HEK293 (cell line): Measurements from ENCODE around the gene CPM.

Source experiments
- CTCF ChIA-PET: fragments of 350-600 bp; formaldehyde crosslinking; extraction: SDS; loops from one replicate; lab custom pipeline; 2021; ENCODE audit warnings: antibody characterized with exemption; lab: Yijun Ruan, JAX
- POLR2A ChIA-PET: fragments of 300-600 bp; formaldehyde crosslinking; extraction: SDS; loops from one replicate; lab custom pipeline; 2020; ENCODE audit warnings: antibody characterized with exemption, inconsistent platforms; lab: Yijun Ruan, JAX
- H3K27ac ChIP-seq: fragments of 200-500 bp; sonication (Bioruptor generic); 2 replicates; pipeline ENCODE4 v1.5.1; 2014; ENCODE audit warnings: low read depth, low read length, control low read depth, inconsistent platforms; ENCODE audit errors: extremely low read depth
- H3K36me3 ChIP-seq, 2 experiments: fragments of 200-500 bp in 1 of 2; sonication (Bioruptor generic) in 1 of 2; 1 replicate in 1 of 2; 2 replicates in 1 of 2; pipeline ENCODE4 v1.5.1; 2014 to 2017; ENCODE audit warnings: inconsistent platforms in 2 of 2, low read length in 2 of 2; ENCODE audit not compliant: control insufficient read depth in 2 of 2, insufficient read depth in 1 of 2
- H3K4me1 ChIP-seq: fragments of 200-500 bp; sonication (Bioruptor generic); 2 replicates; pipeline ENCODE4 v1.5.1; 2014; ENCODE audit warnings: mild to moderate bottlenecking, low read length, inconsistent platforms; ENCODE audit not compliant: control insufficient read depth, insufficient read depth
- H3K4me3 ChIP-seq: 2 replicates; pipeline ENCODE4 v1.5.1; 2011; ENCODE audit warnings: low read depth, mild to moderate bottlenecking, control low read depth, low read length, moderate library complexity
- H3K9me3 ChIP-seq: fragments of 200-500 bp; sonication (Bioruptor generic); 2 replicates; pipeline ENCODE4 v1.5.1; 2014; ENCODE audit warnings: low read depth, low read length, inconsistent platforms; ENCODE audit not compliant: control insufficient read depth, insufficient read depth
- BCL11A ChIP-seq: fragments of 450-650 bp; formaldehyde crosslinking; IDR thresholded peaks from 2 replicates; pipeline ENCODE4 v1.5.1; 2016; ENCODE audit warnings: low read depth, missing biosample characterization, missing genetic modification characterization
- GLIS1 ChIP-seq: fragments of 450-650 bp; formaldehyde crosslinking; IDR thresholded peaks from 2 replicates; pipeline ENCODE4 v1.5.1; 2016; ENCODE audit warnings: missing biosample characterization, missing genetic modification characterization
- HOXA7 ChIP-seq: sonication (generic); formaldehyde crosslinking; IDR thresholded peaks from 2 replicates; pipeline ENCODE4 v1.8.1; 2022; ENCODE audit warnings: missing genetic modification reagents, borderline replicate concordance
- HOXC10 ChIP-seq: sonication (generic); formaldehyde crosslinking; IDR thresholded peaks from 2 replicates; pipeline ENCODE4 v1.8.1; 2023; ENCODE audit warnings: mild to moderate bottlenecking, missing genetic modification reagents
- IKZF3 ChIP-seq: fragments of 450-650 bp; IDR thresholded peaks from 2 replicates; pipeline ENCODE4 v1.5.0; 2018; ENCODE audit warnings: missing biosample characterization, mild to moderate bottlenecking, missing genetic modification characterization, moderate library complexity
- KLF1 ChIP-seq: fragments of 450-650 bp; formaldehyde crosslinking; IDR thresholded peaks from 2 replicates; pipeline ENCODE4 v1.5.1; 2016; ENCODE audit warnings: missing biosample characterization, missing genetic modification characterization
- KLF16 ChIP-seq: fragments of 450-650 bp; formaldehyde crosslinking; IDR thresholded peaks from 2 replicates; pipeline ENCODE4 v1.5.1; 2017; ENCODE audit warnings: missing biosample characterization, missing genetic modification characterization
- MZF1 ChIP-seq: fragments of 450-650 bp; formaldehyde crosslinking; IDR thresholded peaks from 2 replicates; pipeline ENCODE4 v1.5.1; 2017; ENCODE audit warnings: missing biosample characterization, missing genetic modification characterization, borderline replicate concordance
- TCF7L2 ChIP-seq: IDR thresholded peaks from 2 replicates; pipeline ENCODE4 v1.6.1; 2011; ENCODE audit warnings: low read depth, mild to moderate bottlenecking, inconsistent platforms, low read length, moderate library complexity, borderline replicate concordance
- ZBTB8A ChIP-seq: fragments of 450-650 bp; formaldehyde crosslinking; IDR thresholded peaks from 2 replicates; pipeline ENCODE4 v1.5.1; 2016; ENCODE audit warnings: missing biosample characterization, missing genetic modification characterization
- ZFP69B ChIP-seq: fragments of 450-650 bp; formaldehyde crosslinking; IDR thresholded peaks from 2 replicates; pipeline ENCODE4 v1.5.1; 2016; ENCODE audit warnings: missing biosample characterization, missing genetic modification characterization
- ZNF10 ChIP-seq: fragments of 450-650 bp; formaldehyde crosslinking; IDR thresholded peaks from 2 replicates; pipeline ENCODE4 v1.5.1; 2017; ENCODE audit warnings: missing biosample characterization, missing genetic modification characterization
- ZNF214 ChIP-seq: fragments of 450-650 bp; formaldehyde crosslinking; IDR thresholded peaks from 2 replicates; pipeline ENCODE4 v1.5.1; 2017; ENCODE audit warnings: missing biosample characterization, mild to moderate bottlenecking, missing genetic modification characterization, borderline replicate concordance
- ZNF292 ChIP-seq: fragments of 450-650 bp; formaldehyde crosslinking; IDR thresholded peaks from 2 replicates; pipeline ENCODE4 v1.5.1; 2016; ENCODE audit warnings: low read depth, missing biosample characterization, missing genetic modification characterization, borderline replicate concordance
- ZNF48 ChIP-seq: fragments of 450-650 bp; formaldehyde crosslinking; IDR thresholded peaks from 2 replicates; pipeline ENCODE4 v1.5.1; 2016; ENCODE audit warnings: missing biosample characterization, missing genetic modification characterization
- ZNF514 ChIP-seq: fragments of 450-650 bp; formaldehyde crosslinking; IDR thresholded peaks from 2 replicates; pipeline ENCODE4 v1.5.1; 2016; ENCODE audit warnings: missing biosample characterization, missing genetic modification characterization
- ZNF529 ChIP-seq: fragments of 450-650 bp; formaldehyde crosslinking; IDR thresholded peaks from 2 replicates; pipeline ENCODE4 v1.5.1; 2017; ENCODE audit warnings: missing genetic modification characterization, missing biosample characterization; ENCODE audit not compliant: insufficient replicate concordance
- ZNF621 ChIP-seq: fragments of 450-650 bp; formaldehyde crosslinking; IDR thresholded peaks from 2 replicates; pipeline ENCODE4 v1.5.1; 2017; ENCODE audit warnings: missing biosample characterization, missing genetic modification characterization
- ZNF747 ChIP-seq: fragments of 450-650 bp; formaldehyde crosslinking; IDR thresholded peaks from 2 replicates; pipeline ENCODE4 v1.5.1; 2016; ENCODE audit warnings: missing biosample characterization, missing genetic modification characterization
- ZNF768 ChIP-seq: fragments of 450-650 bp; formaldehyde crosslinking; IDR thresholded peaks from 2 replicates; pipeline ENCODE4 v1.5.1; 2018; ENCODE audit warnings: missing biosample characterization, mild to moderate bottlenecking, missing genetic modification characterization
- TF ChIP-seq, protein P1 (sequence below): fragments of 450-650 bp; IDR thresholded peaks from 2 replicates; pipeline ENCODE4 v1.5.1; 2018; ENCODE audit warnings: missing biosample characterization, mild to moderate bottlenecking, missing genetic modification characterization
- TF ChIP-seq, protein P2 (sequence below): fragments of 450-650 bp; formaldehyde crosslinking; IDR thresholded peaks from 2 replicates; pipeline ENCODE4 v1.5.1; 2016; ENCODE audit warnings: missing biosample characterization, missing genetic modification characterization
- TF ChIP-seq, protein P3 (sequence below): fragments of 450-650 bp; formaldehyde crosslinking; IDR thresholded peaks from 2 replicates; pipeline ENCODE4 v1.5.1; 2016; ENCODE audit warnings: missing biosample characterization, missing genetic modification characterization, low read depth
- TF ChIP-seq, protein P4 (sequence below): fragments of 450-650 bp; formaldehyde crosslinking; IDR thresholded peaks from 2 replicates; pipeline ENCODE4 v1.5.1; 2016; ENCODE audit warnings: missing biosample characterization, missing genetic modification characterization
- TF ChIP-seq, protein P5 (sequence below): fragments of 450-650 bp; formaldehyde crosslinking; IDR thresholded peaks from 2 replicates; pipeline ENCODE4 v1.5.1; 2017; ENCODE audit warnings: missing biosample characterization, missing genetic modification characterization

CPM gene

DNA sequence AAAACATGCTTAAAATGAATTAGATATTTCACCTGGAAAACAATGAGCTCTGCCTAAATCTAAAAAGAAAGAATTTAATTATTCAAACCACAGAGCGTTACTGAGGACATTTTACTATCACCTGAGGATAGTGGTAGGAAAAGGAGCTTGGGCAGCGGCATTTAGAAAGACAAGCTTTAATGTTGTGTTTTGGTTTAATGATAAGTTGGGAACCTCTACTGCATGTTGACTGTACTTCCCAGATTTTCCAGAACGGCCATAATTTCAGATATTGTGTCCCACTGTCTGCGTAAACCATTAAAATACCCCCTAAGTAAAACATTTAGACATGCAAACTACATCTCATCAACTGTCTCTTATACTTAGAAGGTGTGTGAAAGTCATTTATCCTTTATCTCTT lies 55.4 kb downstream of the CPM start (continued):
- no peak for TF ChIP-seq ZNF214 (tag by site-specific recombination)
- no peak for TF ChIP-seq ZFP69B
- TF ChIP-seq, protein P1, sequence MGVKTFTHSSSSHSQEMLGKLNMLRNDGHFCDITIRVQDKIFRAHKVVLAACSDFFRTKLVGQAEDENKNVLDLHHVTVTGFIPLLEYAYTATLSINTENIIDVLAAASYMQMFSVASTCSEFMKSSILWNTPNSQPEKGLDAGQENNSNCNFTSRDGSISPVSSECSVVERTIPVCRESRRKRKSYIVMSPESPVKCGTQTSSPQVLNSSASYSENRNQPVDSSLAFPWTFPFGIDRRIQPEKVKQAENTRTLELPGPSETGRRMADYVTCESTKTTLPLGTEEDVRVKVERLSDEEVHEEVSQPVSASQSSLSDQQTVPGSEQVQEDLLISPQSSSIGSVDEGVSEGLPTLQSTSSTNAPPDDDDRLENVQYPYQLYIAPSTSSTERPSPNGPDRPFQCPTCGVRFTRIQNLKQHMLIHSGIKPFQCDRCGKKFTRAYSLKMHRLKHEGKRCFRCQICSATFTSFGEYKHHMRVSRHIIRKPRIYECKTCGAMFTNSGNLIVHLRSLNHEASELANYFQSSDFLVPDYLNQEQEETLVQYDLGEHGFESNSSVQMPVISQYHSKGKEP (tag by site-specific recombination), result no peak
- TF ChIP-seq, all 188 proteins: peak for 0

DNA sequence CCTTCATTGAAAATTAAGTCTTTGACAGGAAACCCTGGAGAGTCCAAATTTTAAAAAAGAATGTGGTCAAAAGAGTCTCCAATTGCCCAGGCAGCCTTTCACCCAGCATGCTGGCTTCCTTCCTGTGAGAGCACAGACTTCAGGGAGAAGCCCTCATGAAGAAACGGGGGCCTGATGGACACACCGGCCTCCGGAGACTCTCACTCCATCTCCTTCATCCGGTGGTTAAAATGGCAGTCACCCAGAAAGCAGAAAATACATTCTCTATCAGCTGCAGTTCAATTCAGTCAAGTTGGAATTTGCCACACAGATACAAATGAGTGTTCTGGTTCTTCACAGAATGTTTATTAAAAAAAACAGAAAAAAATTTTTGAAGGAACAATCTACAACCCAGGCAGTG lies 56.5 kb downstream of the CPM start:
- POLR2A ChIA-PET, result no interaction called here
- TF ChIP-seq ZNF48 (no peak), ZBTB8A (no peak), BCL11A (tag by site-specific recombination) (no peak), HOXA7 (CRISPR knock-in tag) (no peak), ZNF514 (tag by site-specific recombination) (no peak), KLF1 (tag by site-specific recombination) (no peak), HOXC10 (no peak), IKZF3 (tag by site-specific recombination) (no peak), ZNF621 (tag by site-specific recombination) (no peak), ZNF747 (tag by site-specific recombination) (no peak)
- TF ChIP-seq, protein P2, sequence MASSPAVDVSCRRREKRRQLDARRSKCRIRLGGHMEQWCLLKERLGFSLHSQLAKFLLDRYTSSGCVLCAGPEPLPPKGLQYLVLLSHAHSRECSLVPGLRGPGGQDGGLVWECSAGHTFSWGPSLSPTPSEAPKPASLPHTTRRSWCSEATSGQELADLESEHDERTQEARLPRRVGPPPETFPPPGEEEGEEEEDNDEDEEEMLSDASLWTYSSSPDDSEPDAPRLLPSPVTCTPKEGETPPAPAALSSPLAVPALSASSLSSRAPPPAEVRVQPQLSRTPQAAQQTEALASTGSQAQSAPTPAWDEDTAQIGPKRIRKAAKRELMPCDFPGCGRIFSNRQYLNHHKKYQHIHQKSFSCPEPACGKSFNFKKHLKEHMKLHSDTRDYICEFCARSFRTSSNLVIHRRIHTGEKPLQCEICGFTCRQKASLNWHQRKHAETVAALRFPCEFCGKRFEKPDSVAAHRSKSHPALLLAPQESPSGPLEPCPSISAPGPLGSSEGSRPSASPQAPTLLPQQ (tag by site-specific recombination), result no peak
- TF ChIP-seq, protein P3, sequence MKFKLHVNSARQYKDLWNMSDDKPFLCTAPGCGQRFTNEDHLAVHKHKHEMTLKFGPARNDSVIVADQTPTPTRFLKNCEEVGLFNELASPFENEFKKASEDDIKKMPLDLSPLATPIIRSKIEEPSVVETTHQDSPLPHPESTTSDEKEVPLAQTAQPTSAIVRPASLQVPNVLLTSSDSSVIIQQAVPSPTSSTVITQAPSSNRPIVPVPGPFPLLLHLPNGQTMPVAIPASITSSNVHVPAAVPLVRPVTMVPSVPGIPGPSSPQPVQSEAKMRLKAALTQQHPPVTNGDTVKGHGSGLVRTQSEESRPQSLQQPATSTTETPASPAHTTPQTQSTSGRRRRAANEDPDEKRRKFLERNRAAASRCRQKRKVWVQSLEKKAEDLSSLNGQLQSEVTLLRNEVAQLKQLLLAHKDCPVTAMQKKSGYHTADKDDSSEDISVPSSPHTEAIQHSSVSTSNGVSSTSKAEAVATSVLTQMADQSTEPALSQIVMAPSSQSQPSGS (tag by site-specific recombination), result no peak
- Histone ChIP-seq H3K4me1 (no peaks in the 10 kb centered on the region), H3K9me3 (no peaks in the 10 kb centered on the region), H3K4me3 (no peak overlapping the region), H3K36me3 (no peaks in the 10 kb centered on the region), H3K27ac (no peak overlapping the region)
- CTCF ChIA-PET, result interaction anchor here (0.9 to 1.1 kb wide), 2 partner anchors 46 to 194 kb away, joined by 3 to 4 read pairs; no protein-coding TSS in a partner anchor

DNA sequence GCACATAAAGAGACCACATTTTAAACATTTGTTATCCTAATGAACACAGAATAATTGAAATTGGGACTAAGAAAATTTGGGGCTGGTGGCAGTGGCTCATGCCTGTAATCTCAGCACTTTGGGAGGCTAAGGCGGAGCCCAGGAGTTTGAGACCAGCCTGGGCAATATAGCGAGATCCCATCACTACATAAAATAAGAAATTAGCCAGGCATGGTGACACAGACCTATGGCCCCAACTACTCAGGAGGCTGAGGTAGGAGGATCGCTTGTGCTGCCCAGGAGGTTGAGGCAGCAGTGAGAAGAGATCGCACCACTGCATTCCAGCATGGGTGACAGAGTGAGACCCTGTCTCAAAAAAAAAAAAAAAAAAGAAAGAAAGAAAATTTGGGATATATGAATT lies 59.7 kb downstream of the CPM start:
- Histone ChIP-seq H3K4me3 (no peak overlapping the region), H3K27ac (no peak overlapping the region), H3K9me3 (no peaks in the 10 kb centered on the region), H3K36me3 (no peaks in the 10 kb centered on the region), H3K4me1 (no peaks in the 10 kb centered on the region)
- POLR2A ChIA-PET, result no interaction called here
- CTCF ChIA-PET, result interaction anchor here (1.3 kb wide), 1 partner anchor 27 kb away, joined by 3 read pairs; no protein-coding TSS in a partner anchor
- no peak for TF ChIP-seq ZNF768
- no peak for TF ChIP-seq ZNF292 (tag by site-specific recombination)
- no peak for TF ChIP-seq ZNF529
- TF ChIP-seq MZF1 (tag by site-specific recombination), result no peak
- TF ChIP-seq ZNF10, result no peak
- no peak for TF ChIP-seq GLIS1 (tag by site-specific recombination)
- no peak for TF ChIP-seq KLF16
- TF ChIP-seq KLF1 (tag by site-specific recombination), result no peak
- TF ChIP-seq, protein P4, sequence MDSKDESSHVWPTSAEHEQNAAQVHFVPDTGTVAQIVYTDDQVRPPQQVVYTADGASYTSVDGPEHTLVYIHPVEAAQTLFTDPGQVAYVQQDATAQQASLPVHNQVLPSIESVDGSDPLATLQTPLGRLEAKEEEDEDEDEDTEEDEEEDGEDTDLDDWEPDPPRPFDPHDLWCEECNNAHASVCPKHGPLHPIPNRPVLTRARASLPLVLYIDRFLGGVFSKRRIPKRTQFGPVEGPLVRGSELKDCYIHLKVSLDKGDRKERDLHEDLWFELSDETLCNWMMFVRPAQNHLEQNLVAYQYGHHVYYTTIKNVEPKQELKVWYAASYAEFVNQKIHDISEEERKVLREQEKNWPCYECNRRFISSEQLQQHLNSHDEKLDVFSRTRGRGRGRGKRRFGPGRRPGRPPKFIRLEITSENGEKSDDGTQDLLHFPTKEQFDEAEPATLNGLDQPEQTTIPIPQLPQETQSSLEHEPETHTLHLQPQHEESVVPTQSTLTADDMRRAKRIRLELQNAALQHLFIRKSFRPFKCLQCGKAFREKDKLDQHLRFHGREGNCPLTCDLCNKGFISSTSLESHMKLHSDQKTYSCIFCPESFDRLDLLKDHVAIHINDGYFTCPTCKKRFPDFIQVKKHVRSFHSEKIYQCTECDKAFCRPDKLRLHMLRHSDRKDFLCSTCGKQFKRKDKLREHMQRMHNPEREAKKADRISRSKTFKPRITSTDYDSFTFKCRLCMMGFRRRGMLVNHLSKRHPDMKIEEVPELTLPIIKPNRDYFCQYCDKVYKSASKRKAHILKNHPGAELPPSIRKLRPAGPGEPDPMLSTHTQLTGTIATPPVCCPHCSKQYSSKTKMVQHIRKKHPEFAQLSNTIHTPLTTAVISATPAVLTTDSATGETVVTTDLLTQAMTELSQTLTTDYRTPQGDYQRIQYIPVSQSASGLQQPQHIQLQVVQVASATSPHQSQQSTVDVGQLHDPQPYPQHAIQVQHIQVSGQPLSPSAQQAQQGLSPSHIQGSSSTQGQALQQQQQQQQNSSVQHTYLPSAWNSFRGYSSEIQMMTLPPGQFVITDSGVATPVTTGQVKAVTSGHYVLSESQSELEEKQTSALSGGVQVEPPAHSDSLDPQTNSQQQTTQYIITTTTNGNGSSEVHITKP (tag by site-specific recombination), result no peak
- TF ChIP-seq, protein P5, sequence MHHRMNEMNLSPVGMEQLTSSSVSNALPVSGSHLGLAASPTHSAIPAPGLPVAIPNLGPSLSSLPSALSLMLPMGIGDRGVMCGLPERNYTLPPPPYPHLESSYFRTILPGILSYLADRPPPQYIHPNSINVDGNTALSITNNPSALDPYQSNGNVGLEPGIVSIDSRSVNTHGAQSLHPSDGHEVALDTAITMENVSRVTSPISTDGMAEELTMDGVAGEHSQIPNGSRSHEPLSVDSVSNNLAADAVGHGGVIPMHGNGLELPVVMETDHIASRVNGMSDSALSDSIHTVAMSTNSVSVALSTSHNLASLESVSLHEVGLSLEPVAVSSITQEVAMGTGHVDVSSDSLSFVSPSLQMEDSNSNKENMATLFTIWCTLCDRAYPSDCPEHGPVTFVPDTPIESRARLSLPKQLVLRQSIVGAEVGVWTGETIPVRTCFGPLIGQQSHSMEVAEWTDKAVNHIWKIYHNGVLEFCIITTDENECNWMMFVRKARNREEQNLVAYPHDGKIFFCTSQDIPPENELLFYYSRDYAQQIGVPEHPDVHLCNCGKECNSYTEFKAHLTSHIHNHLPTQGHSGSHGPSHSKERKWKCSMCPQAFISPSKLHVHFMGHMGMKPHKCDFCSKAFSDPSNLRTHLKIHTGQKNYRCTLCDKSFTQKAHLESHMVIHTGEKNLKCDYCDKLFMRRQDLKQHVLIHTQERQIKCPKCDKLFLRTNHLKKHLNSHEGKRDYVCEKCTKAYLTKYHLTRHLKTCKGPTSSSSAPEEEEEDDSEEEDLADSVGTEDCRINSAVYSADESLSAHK, result no peak
- TF ChIP-seq TCF7L2, result no peak
